ENCODE data around the gene NOL4L. TPM values are rescaled to one million over a fixed set of nuclear protein-coding genes. Genes with fewer than 3 reads are reported as not detected.

Gene NOL4L
- total and polyA plus RNA-seq, 12 donors, result 1.5 to 10.1 (median 5.1) TPM

GRCh38 chr20:32465092-32465900 lies 119.8 kb downstream of the NOL4L start:
- peaks cover 0 to 11% (median 0%) of the 10 kb centered on the region in 9 donors for H3K36me3 ChIP-seq
- H3K27me3 ChIP-seq, result no peaks in the 10 kb centered on the region
- peak overlapping the region in 9 of 10 donors; percentile 38 to 94 (median 62) for H3K27ac ChIP-seq
- DNase-seq (peak; percentile 67 to 71), ATAC-seq (peak in 6 of 8 donors; percentile 40 to 76 (median 55))
- peaks cover 13 to 75% (median 50%) of the 10 kb centered on the region in 9 donors for H3K4me1 ChIP-seq
- intact Hi-C loops (cut with DNase I), result loop anchor here in 2 of 10 donors (2.0 to 10.0 kb wide), 2 partner anchors 56 to 260 kb away; partner anchors contain the start of genes PLAGL2 (in 1 of the 2) and POFUT1 (in 1 of the 2)
- 61 to 77% methylated on average over 24 of the region's 24 CpGs for WGBS, 2 donors
- TF ChIP-seq CTCF (IDR thresholded peaks at IDR 0.05), result no peak
- no peaks in the 10 kb centered on the region for H3K9me3 ChIP-seq
- H3K4me3 ChIP-seq, result no peak overlapping the region

- no peak for DNase-seq
- Histone ChIP-seq H3K27ac (peak overlapping the region in 1 of 10 donors; percentile 50), H3K4me1 (peaks cover 10 to 67% (median 44%) of the 10 kb centered on the region in 9 donors)
These were observed 120.6 kb downstream of the NOL4L start for GRCh38 chr20:32464401-32465091.

DNA sequence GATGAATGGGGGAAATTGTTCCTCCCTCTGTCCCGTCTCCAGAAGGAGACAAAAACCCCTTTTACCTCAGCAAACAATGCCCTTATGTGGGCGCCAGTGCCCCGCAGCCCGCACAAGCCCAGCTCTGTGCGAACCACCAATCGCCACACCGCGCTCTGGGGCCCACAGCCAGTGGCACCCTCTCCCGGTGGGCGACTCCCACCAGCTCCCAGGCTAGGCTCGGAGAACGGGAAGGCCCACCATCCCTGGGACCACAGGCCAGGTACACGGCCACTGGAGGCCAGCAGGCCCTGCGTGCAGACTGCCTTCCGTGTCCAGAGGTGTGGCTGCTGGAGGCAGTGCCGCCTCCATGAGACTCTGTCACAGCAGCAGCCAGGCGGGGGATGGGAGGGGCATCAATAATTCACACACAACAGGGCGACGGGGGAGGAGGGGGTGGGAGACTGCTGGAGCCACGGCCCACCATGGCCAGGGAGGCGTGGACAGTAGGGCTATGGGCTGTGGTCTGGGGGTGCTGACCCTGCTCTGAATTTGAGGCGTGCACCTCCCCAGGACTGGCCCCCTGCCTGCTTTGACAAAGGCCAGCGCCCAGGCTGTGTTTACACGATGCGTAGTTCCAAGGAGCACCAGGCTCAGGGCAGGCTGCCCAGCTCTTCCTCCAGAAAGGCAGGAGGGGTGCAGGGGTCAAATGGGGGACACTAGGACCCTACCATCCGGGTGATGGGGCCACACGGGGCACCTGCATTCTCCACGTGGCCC lies 121.3 kb downstream of the NOL4L start:
- peaks cover 0 to 17% (median 0%) of the 10 kb centered on the region in 9 donors for H3K36me3 ChIP-seq
- H3K27me3 ChIP-seq, result no peaks in the 10 kb centered on the region
- peaks cover 7 to 61% (median 37%) of the 10 kb centered on the region in 9 donors for H3K4me1 ChIP-seq
- peak in 1 of 8 donors; percentile 3 for ATAC-seq
- no peak for DNase-seq
- intact Hi-C loops (cut with DNase I), result loop anchor here in 2 of 10 donors (2.0 to 10.0 kb wide), 2 partner anchors 57 to 259 kb away; partner anchors contain the start of genes PLAGL2 (in 1 of the 2) and POFUT1 (in 1 of the 2)
- no peak overlapping the region for H3K4me3 ChIP-seq
- H3K9me3 ChIP-seq, result no peaks in the 10 kb centered on the region
- no peak for TF ChIP-seq CTCF (IDR thresholded peaks at IDR 0.05)
- H3K27ac ChIP-seq, result no peak overlapping the region
- WGBS, 2 donors, result 77 to 83% methylated on average over 28 of the region's 28 CpGs

More at GRCh38 chr20:32464401-32465091, 120.6 kb downstream of the NOL4L start:
- 92 to 95% methylated on average over 20 of the region's 20 CpGs for WGBS, 2 donors
- no peak for TF ChIP-seq CTCF (IDR thresholded peaks at IDR 0.05)
- H3K4me3 ChIP-seq, result no peak overlapping the region
- intact Hi-C loops (cut with DNase I), result loop anchor here in 2 of 10 donors (2.0 to 10.0 kb wide), 2 partner anchors 56 to 260 kb away; partner anchors contain the start of genes PLAGL2 (in 1 of the 2) and POFUT1 (in 1 of the 2)
- peaks cover 0 to 16% (median 0%) of the 10 kb centered on the region in 9 donors for H3K36me3 ChIP-seq
- ATAC-seq, result no peak
- H3K9me3 ChIP-seq, result no peaks in the 10 kb centered on the region
- H3K27me3 ChIP-seq, result no peaks in the 10 kb centered on the region
